ENCODE measurements around the gene CNOT6L. TPM values are rescaled to one million over a fixed set of nuclear protein-coding genes. Genes with fewer than 3 reads are reported as not detected.
A peak's percentile ranks its signal among the peaks of the same experiment; 100 is the strongest.

The CNOT6L gene
- total and polyA plus RNA-seq, 2 of the 13 experiments (the other 11 are each of a cell fraction or from before 2014, with no cell fraction given): 7.9 to 13.5 TPM

DNA sequence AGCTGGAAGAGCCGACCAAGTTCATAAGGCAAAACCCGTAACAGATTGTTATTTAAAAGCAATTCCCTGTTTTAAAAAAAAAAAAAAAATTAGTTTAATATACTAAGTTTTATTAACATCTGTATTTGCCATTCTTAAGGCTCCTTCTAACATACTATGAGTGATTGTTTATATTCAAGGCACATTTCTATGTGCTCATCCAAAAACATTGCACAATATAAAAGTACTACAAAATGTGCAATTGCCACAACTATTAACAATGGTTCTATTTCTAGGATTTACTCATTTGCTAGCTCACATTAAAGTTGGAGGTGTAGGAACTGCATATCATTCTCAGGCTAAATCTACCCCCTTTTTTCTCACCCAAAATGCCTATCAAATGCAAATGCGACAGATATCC, 46.1 kb downstream of the CNOT6L start:
- Histone ChIP-seq H3K4me2 (ENCODE audit: low read depth, low read length) (no peak overlapping the region), H3K36me3 (replicated peaks in 1 of 2; ENCODE audit: control insufficient read depth in 1 of 2, insufficient read depth in 2 of 2, low read length in 2 of 2) (peaks cover 0 to 10% of the 10 kb centered on the region in 2 experiments; a peak in 1 of 5 replicates), H4K20me1 (ENCODE audit: insufficient read depth, low read length) (no peaks in the 10 kb centered on the region), H3K27ac (ENCODE audit: extremely low read length, insufficient read depth, low read length) (no peak overlapping the region), H3K4me3 (replicated peaks in 1 of 3; ENCODE audit: insufficient read depth in 1 of 3, low read depth in 2 of 3, low read length in 3 of 3) (no peak overlapping the region), H2AFZ (ENCODE audit: low read length) (no peak overlapping the region), H3K4me1 (ENCODE audit: insufficient read depth, low read length) (peaks cover 10% of the 10 kb centered on the region), H3K79me2 (ENCODE audit: insufficient read depth, low read length) (peaks cover 18% of the 10 kb centered on the region), H3K27me3 (ENCODE audit: control insufficient read depth in 1 of 2, insufficient read depth in 2 of 2, low read length in 2 of 2) (no peaks in the 10 kb centered on the region; a peak in 1 of 5 replicates), H3K9me3 (ENCODE audit: low read length) (no peaks in the 10 kb centered on the region), H3K9ac (ENCODE audit: insufficient read depth, low read depth, low read length) (no peak overlapping the region)
- WGBS (ENCODE audit: low lambda C conversion rate): 97% methylated on average over 3 of the region's 3 CpGs
- FAIRE-seq (no peak), DNase-seq (ENCODE audit: low spot score) (no peak), ATAC-seq (no peak)
- in situ Hi-C loops (cut with HindIII; ENCODE audit: extremely low pct_ligation_motif_present, low pct_unique_long_range_greater_than_20kb): no loop called here
- POLR2A ChIA-PET: no interaction called here
- intact Hi-C loops (cut with micrococcal nuclease; ENCODE audit: unreplicated experiment): no loop called here
- no TSS peak for BruUV-seq (replicated peaks)
- CTCF ChIA-PET (ENCODE audit: low intra/inter-chr PET ratio, low total read pairs): no interaction called here
- TF ChIP-seq SYNCRIP (IDR thresholded peaks at IDR 0.05; ENCODE audit: insufficient read depth, low read depth, low read length) (no peak), HNRNPUL1 (IDR thresholded peaks at IDR 0.05; ENCODE audit: low read depth, low read length) (no peak), MTF1 (CRISPR knock-in tag; IDR thresholded peaks at IDR 0.05) (no peak), CEBPB (IDR thresholded peaks at IDR 0.05; ENCODE audit: borderline replicate concordance, low read depth, low read length) (peak; percentile 37; the same call in 1 of the 2 replicates), IRX3 (CRISPR knock-in tag; IDR thresholded peaks at IDR 0.05; ENCODE audit: borderline replicate concordance, low read depth) (no peak)
- TF ChIP-seq, protein P1, sequence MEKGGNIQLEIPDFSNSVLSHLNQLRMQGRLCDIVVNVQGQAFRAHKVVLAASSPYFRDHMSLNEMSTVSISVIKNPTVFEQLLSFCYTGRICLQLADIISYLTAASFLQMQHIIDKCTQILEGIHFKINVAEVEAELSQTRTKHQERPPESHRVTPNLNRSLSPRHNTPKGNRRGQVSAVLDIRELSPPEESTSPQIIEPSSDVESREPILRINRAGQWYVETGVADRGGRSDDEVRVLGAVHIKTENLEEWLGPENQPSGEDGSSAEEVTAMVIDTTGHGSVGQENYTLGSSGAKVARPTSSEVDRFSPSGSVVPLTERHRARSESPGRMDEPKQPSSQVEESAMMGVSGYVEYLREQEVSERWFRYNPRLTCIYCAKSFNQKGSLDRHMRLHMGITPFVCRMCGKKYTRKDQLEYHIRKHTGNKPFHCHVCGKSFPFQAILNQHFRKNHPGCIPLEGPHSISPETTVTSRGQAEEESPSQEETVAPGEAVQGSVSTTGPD (CRISPR knock-in tag; IDR thresholded peaks at IDR 0.05): no peak

DNA sequence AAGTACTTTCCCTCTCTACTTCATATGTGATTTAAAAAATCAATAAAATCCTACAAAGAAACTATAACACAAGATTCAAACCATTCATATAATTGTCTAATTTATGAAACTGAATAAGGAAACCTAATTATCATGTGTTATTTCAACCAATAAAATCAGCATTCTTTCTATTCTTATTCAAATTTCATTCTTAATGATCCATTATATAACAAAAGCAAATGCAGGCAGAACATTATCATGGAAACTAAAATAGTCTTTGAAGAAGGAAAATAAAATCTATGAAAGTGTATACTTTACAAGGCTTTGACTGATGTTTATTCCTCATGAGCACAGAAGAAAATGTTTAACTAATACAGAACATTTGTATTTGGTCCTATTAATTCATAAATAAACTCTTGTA, 47.6 kb downstream of the CNOT6L start:
- DNase-seq (ENCODE audit: low spot score) (no peak), ATAC-seq (no peak), FAIRE-seq (no peak)
- CTCF ChIA-PET (ENCODE audit: low intra/inter-chr PET ratio, low total read pairs): no interaction called here
- TF ChIP-seq MNT (IDR thresholded peaks at IDR 0.05) (no peak), EHMT2 (IDR thresholded peaks at IDR 0.05; ENCODE audit: borderline replicate concordance, low read depth, low read length) (no peak), SMAD3 (CRISPR knock-in tag; IDR thresholded peaks at IDR 0.05) (no peak), SRF (IDR thresholded peaks at IDR 0.05; ENCODE audit: low read depth, low read length) (no peak)
- BruUV-seq (replicated peaks): no TSS peak
- no peaks in the 10 kb centered on the region for H4K20me1 ChIP-seq (ENCODE audit: insufficient read depth, low read length)
- no peak overlapping the region for H2AFZ ChIP-seq (ENCODE audit: low read length)
- peaks cover 4% of the 10 kb centered on the region for H3K79me2 ChIP-seq (ENCODE audit: insufficient read depth, low read length)
- H3K4me2 ChIP-seq (ENCODE audit: low read depth, low read length): no peak overlapping the region
- no peaks in the 10 kb centered on the region; a peak in 1 of 5 replicates for H3K27me3 ChIP-seq (ENCODE audit: control insufficient read depth in 1 of 2, insufficient read depth in 2 of 2, low read length in 2 of 2)
- peaks cover 0 to 10% of the 10 kb centered on the region in 2 experiments; a peak in 1 of 5 replicates for H3K36me3 ChIP-seq (replicated peaks in 1 of 2; ENCODE audit: control insufficient read depth in 1 of 2, insufficient read depth in 2 of 2, low read length in 2 of 2)
- POLR2A ChIA-PET: no interaction called here
- H3K4me3 ChIP-seq (replicated peaks in 1 of 3; ENCODE audit: insufficient read depth in 1 of 3, low read depth in 2 of 3, low read length in 3 of 3): no peak overlapping the region
- intact Hi-C loops (cut with micrococcal nuclease; ENCODE audit: unreplicated experiment): no loop called here
- no peaks in the 10 kb centered on the region for H3K9me3 ChIP-seq (ENCODE audit: low read length)
- H3K4me1 ChIP-seq (ENCODE audit: insufficient read depth, low read length): peaks cover 2% of the 10 kb centered on the region
- H3K27ac ChIP-seq (ENCODE audit: extremely low read length, insufficient read depth, low read length): no peak overlapping the region
- no peak overlapping the region for H3K9ac ChIP-seq (ENCODE audit: insufficient read depth, low read depth, low read length)
- in situ Hi-C loops (cut with HindIII; ENCODE audit: extremely low pct_ligation_motif_present, low pct_unique_long_range_greater_than_20kb): no loop called here
